MG63 (cell line): ENCODE data around the gene FAM107A. TPM values are rescaled to one million over a fixed set of nuclear protein-coding genes. Genes with fewer than 3 reads are reported as not detected.

Source experiments
- DNase-seq: peaks from one replicate; pipeline ENCODE4 v3.0.0-alpha.2; 2020
- H3K27me3 ChIP-seq: fragments of 250-450 bp; sonication (Bioruptor Pico); 2 replicates; pipeline ENCODE4 v1.5.1; 2020; ENCODE audit warnings: mild to moderate bottlenecking, moderate library complexity
- H3K36me3 ChIP-seq: fragments of 250-450 bp; sonication (Bioruptor Pico); 2 replicates; pipeline ENCODE4 v1.5.1; 2020; ENCODE audit warnings: mild to moderate bottlenecking, moderate library complexity
- H3K4me3 ChIP-seq: fragments of 250-450 bp; sonication (Bioruptor Pico); 2 replicates; pipeline ENCODE4 v1.5.1; 2020; ENCODE audit warnings: mild to moderate bottlenecking, moderate library complexity
- H3K9me3 ChIP-seq: fragments of 250-450 bp; sonication (Bioruptor Pico); 2 replicates; pipeline ENCODE4 v1.5.1; 2020; ENCODE audit warnings: mild to moderate bottlenecking, moderate library complexity
- total RNA-seq: library from RNA; depleted of rRNA; stranded (reverse); fragments of >200 nt; shearing (Covaris generic); gene quantifications from 2 replicates; pipeline ENCODE4 v1.2.3, GENCODE V29; 2014; ENCODE audit warnings: low replicate concordance; rRNA removed

The FAM107A gene
- total RNA-seq, 1 experiment from 2014 or later = 47.1 TPM

DNA sequence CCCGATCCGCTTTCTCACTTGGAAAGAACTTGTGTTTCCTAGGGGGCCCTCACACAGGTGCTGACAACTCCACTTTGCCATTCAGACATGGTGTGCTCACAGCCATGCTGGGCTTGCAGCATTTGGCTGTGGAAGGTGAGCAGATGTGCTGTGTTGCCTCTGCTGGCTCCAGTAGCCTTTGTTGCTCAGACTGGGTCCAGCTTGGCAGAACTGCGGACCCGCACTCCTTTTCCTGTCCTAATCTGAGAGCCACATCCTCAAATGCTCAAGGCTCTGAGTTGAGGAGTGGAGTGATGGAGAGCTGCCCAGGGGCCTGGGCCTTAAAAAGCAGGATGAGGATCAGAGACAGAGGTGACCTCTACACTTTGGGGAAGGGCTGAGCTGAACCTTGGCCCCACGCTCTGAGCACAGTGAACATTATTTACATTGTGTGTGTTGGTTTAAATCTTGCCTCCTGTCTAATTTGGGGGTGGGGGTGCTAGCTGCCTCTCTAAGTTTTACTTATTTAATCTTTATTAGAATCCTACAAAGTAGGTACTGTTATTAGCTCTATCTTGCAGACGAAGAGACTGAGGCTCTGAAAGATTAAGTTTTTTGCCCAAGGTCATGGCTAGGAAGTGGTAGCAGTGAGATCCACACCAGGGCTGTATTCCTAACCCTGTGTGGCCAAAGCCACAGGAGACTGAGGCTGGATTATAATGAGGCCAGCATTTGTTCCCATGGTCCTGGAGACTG, 57.4 kb downstream of the FAM107A start:
- no peak for DNase-seq

DNA sequence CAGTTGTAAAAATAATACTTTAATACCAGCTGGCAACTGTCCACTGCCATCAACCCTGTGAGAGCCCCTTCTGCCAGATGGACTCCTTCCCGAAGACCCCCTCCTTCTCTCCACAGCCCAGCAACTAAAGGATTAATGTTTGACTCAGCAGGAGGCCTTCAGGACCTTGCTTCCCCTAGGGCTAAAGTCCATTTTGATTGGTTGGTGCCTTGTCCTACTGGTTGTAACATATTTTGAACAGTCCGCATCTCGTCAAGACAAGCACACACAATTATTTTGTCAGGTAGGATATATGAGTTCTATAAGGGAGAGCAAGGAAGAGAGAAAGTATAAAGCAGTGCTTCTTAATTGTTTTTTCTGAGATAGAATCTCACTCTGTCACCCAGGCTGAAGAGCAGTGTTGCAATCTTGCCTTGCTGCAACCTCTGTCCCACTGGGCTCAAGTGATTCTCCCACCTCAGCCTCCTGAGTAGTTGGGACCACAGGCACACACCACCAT, 58.9 kb downstream of the FAM107A start:
- no peaks in the 10 kb centered on the region; the same call in 1 of the 2 replicates for H3K36me3 ChIP-seq
- no peaks in the 10 kb centered on the region for H3K27me3 ChIP-seq
- H3K4me3 ChIP-seq = no peak overlapping the region
- H3K9me3 ChIP-seq = no peaks in the 10 kb centered on the region
- DNase-seq = no peak

More for the DNA sequence above, 57.4 kb downstream of the FAM107A start:
- no peaks in the 10 kb centered on the region for H3K27me3 ChIP-seq
- H3K9me3 ChIP-seq = no peaks in the 10 kb centered on the region
- H3K36me3 ChIP-seq = peaks cover 3% of the 10 kb centered on the region
- H3K4me3 ChIP-seq = no peak overlapping the region

DNA sequence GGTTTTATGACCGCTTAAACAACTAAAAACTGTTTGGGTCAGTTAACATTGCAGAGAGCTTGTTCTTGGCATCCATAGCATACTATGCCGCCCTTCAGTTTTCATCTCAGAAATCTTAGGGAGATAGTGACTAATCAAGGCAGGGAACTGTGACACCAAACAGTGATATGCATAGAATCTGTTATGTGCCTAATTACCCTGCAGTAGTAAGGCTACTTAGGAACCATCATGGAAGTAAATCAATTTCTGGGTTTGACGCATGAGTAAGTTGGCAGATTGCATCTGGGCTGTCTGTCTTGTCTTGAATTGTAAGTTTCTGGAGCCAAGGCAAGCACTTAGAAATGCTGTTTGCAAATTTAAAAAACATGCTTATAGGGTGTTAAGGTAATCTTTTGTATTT, 62.8 kb downstream of the FAM107A start:
- DNase-seq = no peak
- Histone ChIP-seq H3K4me3 (no peak overlapping the region), H3K36me3 (no peaks in the 10 kb centered on the region; the same call in 1 of the 2 replicates), H3K9me3 (no peaks in the 10 kb centered on the region), H3K27me3 (no peaks in the 10 kb centered on the region)

Other genes starting within 250 kb of the FAM107A start
- 25.7 and 34.8 TPM in 2 replicates for gene PXK, start 244.5 kb downstream of the FAM107A start, total RNA-seq
- 106 and 142 TPM in 2 replicates for gene PDHB, start 143.6 kb downstream of the FAM107A start, total RNA-seq
- 5.1 and 13.4 TPM in 2 replicates for gene KCTD6, start 85.3 kb downstream of the FAM107A start, total RNA-seq
- gene ACOX2, start 40.2 kb downstream of the FAM107A start, total RNA-seq = 18.7 and 23.4 TPM in 2 replicates
- not detected in 2 replicates for gene FAM3D, start 89.4 kb upstream of the FAM107A start, total RNA-seq